ENCODE measurements around the gene FNDC3B.

- TF ChIP-seq CTCF (IDR thresholded peaks at IDR 0.05): no peak
- TF ChIP-seq POLR2A (IDR thresholded peaks at IDR 0.05): no peak
These were observed 335.9 kb downstream of the FNDC3B start for GRCh38 chr3:172375206-172375850.
